ENCODE results near the gene VMO1. TPM values are rescaled to one million over a fixed set of nuclear protein-coding genes. Genes with fewer than 3 reads are reported as not detected.
A peak's percentile ranks its signal among the peaks of the same experiment; 100 is the strongest.

Gene VMO1
- polyA plus RNA-seq, 3 donors, result 0.54 to 2.1 (median 0.79) TPM

DNA sequence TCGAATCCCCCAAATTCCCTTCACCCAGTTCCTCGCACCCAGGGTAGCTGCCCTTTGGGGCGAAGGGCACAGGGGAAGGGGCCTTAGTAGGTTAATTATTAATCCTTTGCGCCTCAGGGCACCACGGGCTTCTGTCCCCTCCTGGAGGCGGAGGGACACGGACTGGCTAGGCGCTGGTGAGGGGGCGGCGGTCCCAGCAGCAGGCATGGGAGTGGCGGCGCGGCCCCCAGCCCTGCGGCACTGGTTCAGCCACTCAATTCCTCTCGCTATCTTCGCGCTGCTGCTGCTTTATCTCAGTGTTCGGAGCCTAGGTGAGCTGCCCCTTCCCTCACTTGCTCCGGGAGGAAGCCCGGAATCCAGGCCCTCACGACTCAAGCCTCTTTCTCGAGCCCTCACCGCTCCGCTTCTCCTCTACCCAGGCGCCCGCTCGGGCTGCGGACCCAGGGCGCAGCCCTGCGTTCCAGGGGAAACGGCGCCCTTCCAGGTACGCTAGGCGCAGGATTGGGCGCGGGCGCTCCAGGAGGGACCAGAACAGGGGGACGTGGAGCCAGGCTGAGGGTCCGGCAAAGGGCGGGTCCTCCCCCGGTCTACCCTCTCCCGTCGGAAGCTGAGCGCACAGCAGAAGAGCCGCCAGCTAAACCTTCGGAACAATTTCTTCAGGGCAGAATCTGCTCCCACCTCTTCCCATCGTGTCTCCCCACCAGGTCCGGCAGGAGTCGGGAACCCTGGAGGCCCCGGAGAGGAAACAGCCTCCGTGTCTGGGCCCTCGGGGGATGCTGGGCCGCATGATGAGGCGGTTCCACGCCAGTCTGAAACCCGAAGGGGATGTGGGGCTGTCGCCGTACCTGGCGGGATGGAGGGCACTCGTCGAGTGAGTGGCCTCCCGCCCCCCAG, 2.9 kb upstream of the VMO1 start, which contains the start of gene GLTPD2:
TSS of gene GLTPD2 (plus strand) at position 158 of the 894 bp plus-strand sequence. CDS start at position 206, 48 bp downstream.
- H3K9ac ChIP-seq (ENCODE audit: insufficient read depth, low read length, poor library complexity, severe bottlenecking), result peak within 1 kb of the TSS; percentile 88
- peak within 1 kb of the TSS; percentile 7 to 91 for H3K27ac ChIP-seq (ENCODE audit: low read depth in 1 of 2, low read length in 2 of 2)

More for the DNA sequence above, 2.9 kb upstream of the VMO1 start, which contains the start of gene GLTPD2:
- Mint-ChIP-seq H3K36me3 (peaks cover 10 to 18% of the 10 kb centered on the region in 2 donors), H3K9me3 (peaks cover 0 to 32% (median 6%) of the 10 kb centered on the region in 7 donors), H3K4me1 (peaks cover 48% of the 10 kb centered on the region), H3K27me3 (ENCODE audit: low read depth in 3 of 3) (peaks cover 60 to 79% (median 76%) of the 10 kb centered on the region in 3 donors), H3K27ac (peak within 1 kb of the TSS; percentile 15 to 84 (median 60)), H3K4me3 (peak within 1 kb of the TSS; percentile 85 to 89)
- intact Hi-C loops (cut with micrococcal nuclease), result loop anchor here (2.0 to 5.0 kb wide), 2 partner anchors 20 to 98 kb away; no protein-coding TSS in a partner anchor
- Histone ChIP-seq H3K36me3 (replicated peaks in 1 of 2; ENCODE audit: control insufficient read depth in 1 of 2, insufficient read depth in 2 of 2, low read length in 2 of 2) (no peaks in the 10 kb centered on the region), H3K9me3 (replicated peaks in 1 of 2; ENCODE audit: control insufficient read depth in 1 of 2, insufficient read depth in 1 of 2, low read length in 2 of 2) (peaks cover 0 to 11% of the 10 kb centered on the region in 2 donors), H3K4me3 (replicated peaks in 1 of 3; ENCODE audit: low read depth in 2 of 3, low read length in 3 of 3) (peak within 1 kb of the TSS; percentile 45 to 76 (median 49)), H3K27me3 (ENCODE audit: control insufficient read depth in 2 of 2, insufficient read depth in 2 of 2, low read length in 2 of 2) (peaks cover 32 to 62% of the 10 kb centered on the region in 2 donors), H3K4me1 (ENCODE audit: control insufficient read depth in 1 of 2, insufficient read depth in 2 of 2, low read length in 2 of 2) (peaks cover 40 to 49% of the 10 kb centered on the region in 2 donors), H2AFZ (ENCODE audit: insufficient read depth, low read depth, low read length, poor library complexity, severe bottlenecking) (peak within 1 kb of the TSS; percentile 59), H4K20me1 (ENCODE audit: insufficient read depth, low read length) (peaks cover 3% of the 10 kb centered on the region), H3K79me2 (ENCODE audit: insufficient read depth, low read length) (no peaks in the 10 kb centered on the region), H3K4me2 (replicated peaks; ENCODE audit: extremely low read depth, low read length, poor library complexity, severe bottlenecking) (peak within 1 kb of the TSS; percentile 79)
- TF ChIP-seq, protein P1, sequence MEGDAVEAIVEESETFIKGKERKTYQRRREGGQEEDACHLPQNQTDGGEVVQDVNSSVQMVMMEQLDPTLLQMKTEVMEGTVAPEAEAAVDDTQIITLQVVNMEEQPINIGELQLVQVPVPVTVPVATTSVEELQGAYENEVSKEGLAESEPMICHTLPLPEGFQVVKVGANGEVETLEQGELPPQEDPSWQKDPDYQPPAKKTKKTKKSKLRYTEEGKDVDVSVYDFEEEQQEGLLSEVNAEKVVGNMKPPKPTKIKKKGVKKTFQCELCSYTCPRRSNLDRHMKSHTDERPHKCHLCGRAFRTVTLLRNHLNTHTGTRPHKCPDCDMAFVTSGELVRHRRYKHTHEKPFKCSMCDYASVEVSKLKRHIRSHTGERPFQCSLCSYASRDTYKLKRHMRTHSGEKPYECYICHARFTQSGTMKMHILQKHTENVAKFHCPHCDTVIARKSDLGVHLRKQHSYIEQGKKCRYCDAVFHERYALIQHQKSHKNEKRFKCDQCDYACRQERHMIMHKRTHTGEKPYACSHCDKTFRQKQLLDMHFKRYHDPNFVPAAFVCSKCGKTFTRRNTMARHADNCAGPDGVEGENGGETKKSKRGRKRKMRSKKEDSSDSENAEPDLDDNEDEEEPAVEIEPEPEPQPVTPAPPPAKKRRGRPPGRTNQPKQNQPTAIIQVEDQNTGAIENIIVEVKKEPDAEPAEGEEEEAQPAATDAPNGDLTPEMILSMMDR (IDR thresholded peaks at IDR 0.05), result no peak
- no peak for DNase-seq
- WGBS (ENCODE audit: insufficient coverage), result 32% methylated on average over 58 of the region's 62 CpGs
